ENCODE results near the gene PGAP3. TPM values are rescaled to one million over a fixed set of nuclear protein-coding genes. Genes with fewer than 3 reads are reported as not detected.

The PGAP3 gene
- polyA plus RNA-seq, 1 experiment = 9.6 TPM

- H3K27ac ChIP-seq (ENCODE audit: low read depth, low read length) = no peak overlapping the region
- H3K27me3 ChIP-seq (ENCODE audit: control insufficient read depth, insufficient read depth, low read length) = no peaks in the 10 kb centered on the region
- DNase-seq (ENCODE audit: low read depth, low spot score) = no peak
- no peak for TF ChIP-seq CTCF (IDR thresholded peaks at IDR 0.05; ENCODE audit: low read depth, low read length)
- POLR2A ChIA-PET = no interaction called here
- H3K4me3 ChIP-seq (ENCODE audit: low read depth, low read length) = no peak overlapping the region
- CTCF ChIA-PET = no interaction called here
- H3K9me3 ChIP-seq (ENCODE audit: control insufficient read depth, insufficient read depth, low read length) = no peaks in the 10 kb centered on the region; the same call in 1 of the 2 replicates
These were observed 29.1 kb downstream of the PGAP3 start for GRCh38 chr17:39658760-39659159.

- no peak for TF ChIP-seq CTCF (IDR thresholded peaks at IDR 0.05; ENCODE audit: low read depth, low read length)
- no peak overlapping the region for H3K27ac ChIP-seq (ENCODE audit: low read depth, low read length)
- DNase-seq (ENCODE audit: low read depth, low spot score) = no peak
- ChIA-PET POLR2A (no interaction called here), CTCF (no interaction called here)
- H3K9me3 ChIP-seq (ENCODE audit: control insufficient read depth, insufficient read depth, low read length) = no peaks in the 10 kb centered on the region; the same call in 1 of the 2 replicates
- no peak overlapping the region for H3K4me3 ChIP-seq (ENCODE audit: low read depth, low read length)
- no peaks in the 10 kb centered on the region for H3K27me3 ChIP-seq (ENCODE audit: control insufficient read depth, insufficient read depth, low read length)
These were observed 29.5 kb downstream of the PGAP3 start for GRCh38 chr17:39658346-39658745.

- ChIA-PET CTCF (interaction anchor here (0.7 to 7.4 kb wide), 9 partner anchors 9 to 79 kb away, joined by 3 to 62 read pairs (median 8); no protein-coding TSS in a partner anchor), POLR2A (interaction anchor here (0.8 kb wide), 1 partner anchor 9 kb away, joined by 3 read pairs; no protein-coding TSS in a partner anchor)
- H3K27me3 ChIP-seq (ENCODE audit: control insufficient read depth, insufficient read depth, low read length) = no peaks in the 10 kb centered on the region
- H3K27ac ChIP-seq (ENCODE audit: low read depth, low read length) = no peak overlapping the region
- no peaks in the 10 kb centered on the region for H3K9me3 ChIP-seq (ENCODE audit: control insufficient read depth, insufficient read depth, low read length)
- TF ChIP-seq CTCF (IDR thresholded peaks at IDR 0.05; ENCODE audit: low read depth, low read length) = no peak
- no peak overlapping the region for H3K4me3 ChIP-seq (ENCODE audit: low read depth, low read length)
- DNase-seq (ENCODE audit: low read depth, low spot score) = no peak
These were observed 32.8 kb downstream of the PGAP3 start for GRCh38 chr17:39655105-39655504.

GRCh38 chr17:39653662-39654331, 34.1 kb downstream of the PGAP3 start:
- DNase-seq (ENCODE audit: low read depth, low spot score) = no peak
- CTCF ChIA-PET = interaction anchor here (0.6 to 7.4 kb wide), 17 partner anchors 8 to 137 kb away, joined by 3 to 62 read pairs (median 4); partner anchors contain the start of gene PGAP3
- Histone ChIP-seq H3K4me3 (ENCODE audit: low read depth, low read length) (no peak overlapping the region), H3K27ac (ENCODE audit: low read depth, low read length) (no peak overlapping the region), H3K9me3 (ENCODE audit: control insufficient read depth, insufficient read depth, low read length) (no peaks in the 10 kb centered on the region), H3K27me3 (ENCODE audit: control insufficient read depth, insufficient read depth, low read length) (no peaks in the 10 kb centered on the region)
- TF ChIP-seq CTCF (IDR thresholded peaks at IDR 0.05; ENCODE audit: low read depth, low read length) = peak; percentile 82
- POLR2A ChIA-PET = no interaction called here

- Histone ChIP-seq H3K27me3 (ENCODE audit: control insufficient read depth, insufficient read depth, low read length) (no peaks in the 10 kb centered on the region), H3K27ac (ENCODE audit: low read depth, low read length) (no peak overlapping the region), H3K9me3 (ENCODE audit: control insufficient read depth, insufficient read depth, low read length) (no peaks in the 10 kb centered on the region), H3K4me3 (ENCODE audit: low read depth, low read length) (no peak overlapping the region)
- ChIA-PET CTCF (interaction anchor here (0.6 to 7.4 kb wide), 12 partner anchors 11 to 137 kb away, joined by 3 to 62 read pairs (median 4); no protein-coding TSS in a partner anchor), POLR2A (no interaction called here)
- no peak for DNase-seq (ENCODE audit: low read depth, low spot score)
- TF ChIP-seq CTCF (IDR thresholded peaks at IDR 0.05; ENCODE audit: low read depth, low read length) = no peak
These were observed 34.6 kb downstream of the PGAP3 start for GRCh38 chr17:39653316-39653661.
